OCI-LY3 (cell line): ENCODE results near the gene WNT7A.

Experiments used
- H2AFZ ChIP-seq: fragments of 200-600, 300-600 bp; shearing (Covaris generic); 2 replicates; pipeline ENCODE4 v1.6.0; 2014; ENCODE audit warnings: antibody characterized with exemption, low read depth, low read length
- H3K27ac ChIP-seq: fragments of 200-600, 300-600 bp; sonication (generic); 2 replicates; pipeline ENCODE4 v1.5.1; 2014; ENCODE audit warnings: mild to moderate bottlenecking, low read length, moderate library complexity, mixed read lengths
- H3K27me3 ChIP-seq: fragments of 200-600, 300-600 bp; sonication (generic); 2 replicates; pipeline ENCODE4 v1.6.1; 2014; ENCODE audit warnings: low read depth, low read length, mixed read lengths
- H3K36me3 ChIP-seq: fragments of 200-600, 300-600 bp; sonication (generic); replicated peaks from 2 replicates; pipeline ENCODE3; 2014; ENCODE audit warnings: low read depth, low read length, mixed read lengths
- H3K4me1 ChIP-seq: fragments of 300-600, 200-600 bp; sonication (generic); 2 replicates; pipeline ENCODE4 v1.6.1; 2014; ENCODE audit warnings: low read length, mixed read lengths
- H3K4me2 ChIP-seq: fragments of 200-600, 300-600 bp; sonication (generic); 2 replicates; pipeline ENCODE4 v1.6.1; 2014; ENCODE audit warnings: low read length, mixed read lengths
- H3K4me3 ChIP-seq: fragments of 300-600, 200-600 bp; sonication (generic); 2 replicates; pipeline ENCODE4 v1.5.1; 2014; ENCODE audit warnings: antibody characterized with exemption, mild to moderate bottlenecking, low read length, moderate library complexity
- H3K79me2 ChIP-seq: fragments of 300-600, 200-600 bp; shearing (Covaris generic); 2 replicates; pipeline ENCODE4 v1.6.1; 2014; ENCODE audit warnings: mild to moderate bottlenecking, low read length, mixed read lengths
- H3K9ac ChIP-seq: fragments of 300-600, 200-600 bp; shearing (Covaris generic); 2 replicates; pipeline ENCODE4 v1.6.0; 2014; ENCODE audit warnings: mild to moderate bottlenecking, low read length, moderate library complexity
- H3K9me3 ChIP-seq: fragments of 200-600, 300-600 bp; shearing (Covaris generic); 2 replicates; pipeline ENCODE4 v1.6.1; 2014; ENCODE audit warnings: low read length, mixed read lengths; ENCODE audit not compliant: insufficient read depth
- H4K20me1 ChIP-seq: fragments of 200-600, 300-600 bp; sonication (generic); 2 replicates; pipeline ENCODE4 v1.6.1; 2016; ENCODE audit warnings: low read length, mixed read lengths; ENCODE audit not compliant: insufficient read depth
- EZH2phosphoT487 ChIP-seq: fragments of 200-600 bp; shearing (Covaris generic); IDR thresholded peaks from 2 replicates; pipeline ENCODE4 v1.6.1; 2018; ENCODE audit warnings: antibody characterized with exemption, mixed run types, low read depth
- TF ChIP-seq, protein P1 (sequence below): fragments of 200-600, 300-600 bp; sonication (generic); IDR thresholded peaks from 2 replicates; pipeline ENCODE4 v1.5.1; 2014; ENCODE audit warnings: antibody characterized with exemption, low read length, low read depth

WNT7A gene

DNA sequence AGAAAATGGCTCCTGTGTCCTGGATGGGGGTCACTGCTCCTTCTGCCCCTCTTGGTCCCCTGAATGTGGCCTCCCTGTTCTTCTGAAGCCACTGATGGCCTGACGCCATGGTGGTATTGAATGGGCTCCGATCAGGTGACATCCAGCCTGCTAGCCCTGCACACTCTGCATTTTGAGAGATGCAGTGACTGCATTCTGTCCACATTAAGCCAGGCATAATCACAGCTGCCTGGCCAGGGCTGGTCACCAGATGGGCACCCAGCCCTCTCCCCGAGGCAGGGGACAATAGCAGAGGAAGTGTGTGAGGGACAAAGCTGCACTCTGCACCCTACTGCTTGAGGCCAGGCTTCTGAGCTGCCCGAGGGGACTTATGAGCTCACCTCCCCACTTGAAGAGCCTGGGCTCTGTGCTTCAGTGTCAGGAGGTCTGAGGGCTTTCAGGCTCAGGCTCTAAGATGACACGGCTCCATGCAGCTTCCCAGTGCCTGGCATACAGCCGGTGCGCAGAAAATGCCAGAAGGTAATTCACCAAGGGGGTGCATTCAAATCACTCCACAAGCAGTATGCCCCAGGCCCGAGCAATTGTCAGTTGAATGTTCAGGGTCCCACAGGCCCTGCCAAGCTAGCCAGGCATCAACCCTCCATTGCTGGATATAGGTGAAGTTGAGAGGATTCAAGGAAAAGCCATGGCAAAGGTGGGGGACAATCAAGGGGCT is 56.8 kb downstream of the WNT7A start:
- no peak overlapping the region for H3K4me2 ChIP-seq
- H3K36me3 ChIP-seq: no peaks in the 10 kb centered on the region
- H2AFZ ChIP-seq: no peak overlapping the region
- H3K9ac ChIP-seq: no peak overlapping the region
- H3K4me1 ChIP-seq: no peaks in the 10 kb centered on the region
- H3K9me3 ChIP-seq: no peaks in the 10 kb centered on the region
- H3K27ac ChIP-seq: no peak overlapping the region
- no peaks in the 10 kb centered on the region for H3K79me2 ChIP-seq
- no peaks in the 10 kb centered on the region for H4K20me1 ChIP-seq
- no peak for TF ChIP-seq EZH2phosphoT487
- TF ChIP-seq, protein P1, sequence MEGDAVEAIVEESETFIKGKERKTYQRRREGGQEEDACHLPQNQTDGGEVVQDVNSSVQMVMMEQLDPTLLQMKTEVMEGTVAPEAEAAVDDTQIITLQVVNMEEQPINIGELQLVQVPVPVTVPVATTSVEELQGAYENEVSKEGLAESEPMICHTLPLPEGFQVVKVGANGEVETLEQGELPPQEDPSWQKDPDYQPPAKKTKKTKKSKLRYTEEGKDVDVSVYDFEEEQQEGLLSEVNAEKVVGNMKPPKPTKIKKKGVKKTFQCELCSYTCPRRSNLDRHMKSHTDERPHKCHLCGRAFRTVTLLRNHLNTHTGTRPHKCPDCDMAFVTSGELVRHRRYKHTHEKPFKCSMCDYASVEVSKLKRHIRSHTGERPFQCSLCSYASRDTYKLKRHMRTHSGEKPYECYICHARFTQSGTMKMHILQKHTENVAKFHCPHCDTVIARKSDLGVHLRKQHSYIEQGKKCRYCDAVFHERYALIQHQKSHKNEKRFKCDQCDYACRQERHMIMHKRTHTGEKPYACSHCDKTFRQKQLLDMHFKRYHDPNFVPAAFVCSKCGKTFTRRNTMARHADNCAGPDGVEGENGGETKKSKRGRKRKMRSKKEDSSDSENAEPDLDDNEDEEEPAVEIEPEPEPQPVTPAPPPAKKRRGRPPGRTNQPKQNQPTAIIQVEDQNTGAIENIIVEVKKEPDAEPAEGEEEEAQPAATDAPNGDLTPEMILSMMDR: no peak
- H3K4me3 ChIP-seq: no peak overlapping the region
- H3K27me3 ChIP-seq: peaks cover 40% of the 10 kb centered on the region

DNA sequence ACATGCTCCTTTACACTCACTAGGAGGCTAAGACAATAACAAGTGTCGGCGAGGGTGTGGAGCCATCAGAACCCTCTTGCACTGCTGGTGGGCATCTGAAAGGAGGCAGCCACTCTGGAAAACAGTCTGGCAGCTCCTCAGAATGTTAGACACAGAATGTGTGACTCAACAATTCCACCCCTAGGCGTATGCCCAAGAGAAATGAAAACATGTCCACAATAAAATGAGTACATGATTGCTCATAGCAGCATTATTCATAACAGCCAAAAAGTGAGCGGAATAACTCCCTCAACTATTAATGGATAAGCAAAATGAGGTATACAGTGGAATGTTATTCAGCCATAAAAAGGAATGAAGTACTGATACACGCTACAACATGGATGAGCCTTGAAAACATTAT is 57.8 kb downstream of the WNT7A start:
- H3K36me3 ChIP-seq: no peaks in the 10 kb centered on the region
- H3K9me3 ChIP-seq: no peaks in the 10 kb centered on the region
- no peak overlapping the region for H3K27ac ChIP-seq
- H3K27me3 ChIP-seq: peaks cover 40% of the 10 kb centered on the region
- no peak overlapping the region for H3K9ac ChIP-seq
- no peak for TF ChIP-seq EZH2phosphoT487
- TF ChIP-seq, protein P1: no peak
- no peaks in the 10 kb centered on the region for H3K79me2 ChIP-seq
- H4K20me1 ChIP-seq: no peaks in the 10 kb centered on the region
- H3K4me2 ChIP-seq: no peak overlapping the region
- no peaks in the 10 kb centered on the region for H3K4me1 ChIP-seq
- no peak overlapping the region for H3K4me3 ChIP-seq
- no peak overlapping the region for H2AFZ ChIP-seq

DNA sequence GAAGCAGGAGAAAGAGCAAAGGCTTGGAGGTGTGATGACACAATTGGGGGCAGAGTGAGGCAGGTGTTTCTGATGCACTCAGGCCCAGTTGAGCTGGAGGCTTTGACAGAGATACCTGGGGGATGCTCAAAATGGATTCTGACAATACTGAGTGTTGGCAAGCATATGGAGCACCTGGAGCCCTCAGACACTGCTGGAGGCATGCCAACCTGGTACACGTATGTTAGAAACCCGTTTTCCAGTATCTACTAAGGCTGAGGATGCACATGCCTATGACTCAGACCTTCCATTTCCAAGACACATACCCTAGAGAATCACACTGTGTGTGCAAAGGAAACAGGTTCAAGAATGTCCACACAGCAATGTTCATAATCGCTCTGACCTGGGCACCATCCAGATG is 58.7 kb downstream of the WNT7A start:
- H3K27me3 ChIP-seq: peaks cover 40% of the 10 kb centered on the region
- H3K27ac ChIP-seq: no peak overlapping the region
- no peaks in the 10 kb centered on the region for H4K20me1 ChIP-seq
- no peak overlapping the region for H3K4me2 ChIP-seq
- H3K36me3 ChIP-seq: no peaks in the 10 kb centered on the region
- H3K9ac ChIP-seq: no peak overlapping the region
- H2AFZ ChIP-seq: no peak overlapping the region
- no peaks in the 10 kb centered on the region for H3K4me1 ChIP-seq
- H3K9me3 ChIP-seq: no peaks in the 10 kb centered on the region
- H3K4me3 ChIP-seq: no peak overlapping the region
- TF ChIP-seq EZH2phosphoT487: no peak
- TF ChIP-seq, protein P1: no peak
- no peaks in the 10 kb centered on the region for H3K79me2 ChIP-seq

DNA sequence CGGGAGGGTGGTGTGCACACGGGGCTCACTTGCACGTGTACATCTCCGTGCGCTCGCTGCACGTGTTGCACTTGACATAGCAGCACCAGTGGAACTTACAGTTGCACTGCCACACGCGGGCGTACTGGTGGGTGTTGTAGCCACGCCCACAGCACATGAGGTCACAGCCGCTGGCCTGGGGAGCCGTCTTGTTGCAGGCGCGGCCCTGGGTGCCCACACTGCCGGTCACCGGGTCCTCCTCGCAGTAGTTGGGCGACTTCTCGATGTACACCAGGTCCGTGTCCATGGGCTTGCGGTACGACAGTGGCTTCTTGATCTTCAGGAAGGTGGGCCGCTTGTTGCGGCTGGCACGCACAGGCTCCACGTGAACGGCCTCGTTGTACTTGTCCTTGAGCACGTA is 61.0 kb downstream of the WNT7A start:
- Histone ChIP-seq H2AFZ (no peak overlapping the region), H3K4me1 (no peaks in the 10 kb centered on the region), H3K27me3 (peaks cover 24% of the 10 kb centered on the region), H3K79me2 (no peaks in the 10 kb centered on the region), H3K4me3 (no peak overlapping the region), H3K27ac (no peak overlapping the region), H4K20me1 (no peaks in the 10 kb centered on the region), H3K9ac (no peak overlapping the region), H3K9me3 (peaks cover 20% of the 10 kb centered on the region), H3K36me3 (no peaks in the 10 kb centered on the region), H3K4me2 (no peak overlapping the region)
- no peak for TF ChIP-seq EZH2phosphoT487
- TF ChIP-seq, protein P1: no peak
